HL-60/S4 (cell line): ENCODE data around the gene SIRT7.

Source experiments
- in situ Hi-C: fragments of 300-500 bp; cut with MboI; formaldehyde crosslinking; loops from 2 replicates; pipeline ENCODE4 v1.14.3; 2022; ENCODE audit warnings: low sequenced_read_pairs

Gene SIRT7, protein sequence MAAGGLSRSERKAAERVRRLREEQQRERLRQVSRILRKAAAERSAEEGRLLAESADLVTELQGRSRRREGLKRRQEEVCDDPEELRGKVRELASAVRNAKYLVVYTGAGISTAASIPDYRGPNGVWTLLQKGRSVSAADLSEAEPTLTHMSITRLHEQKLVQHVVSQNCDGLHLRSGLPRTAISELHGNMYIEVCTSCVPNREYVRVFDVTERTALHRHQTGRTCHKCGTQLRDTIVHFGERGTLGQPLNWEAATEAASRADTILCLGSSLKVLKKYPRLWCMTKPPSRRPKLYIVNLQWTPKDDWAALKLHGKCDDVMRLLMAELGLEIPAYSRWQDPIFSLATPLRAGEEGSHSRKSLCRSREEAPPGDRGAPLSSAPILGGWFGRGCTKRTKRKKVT

DNA sequence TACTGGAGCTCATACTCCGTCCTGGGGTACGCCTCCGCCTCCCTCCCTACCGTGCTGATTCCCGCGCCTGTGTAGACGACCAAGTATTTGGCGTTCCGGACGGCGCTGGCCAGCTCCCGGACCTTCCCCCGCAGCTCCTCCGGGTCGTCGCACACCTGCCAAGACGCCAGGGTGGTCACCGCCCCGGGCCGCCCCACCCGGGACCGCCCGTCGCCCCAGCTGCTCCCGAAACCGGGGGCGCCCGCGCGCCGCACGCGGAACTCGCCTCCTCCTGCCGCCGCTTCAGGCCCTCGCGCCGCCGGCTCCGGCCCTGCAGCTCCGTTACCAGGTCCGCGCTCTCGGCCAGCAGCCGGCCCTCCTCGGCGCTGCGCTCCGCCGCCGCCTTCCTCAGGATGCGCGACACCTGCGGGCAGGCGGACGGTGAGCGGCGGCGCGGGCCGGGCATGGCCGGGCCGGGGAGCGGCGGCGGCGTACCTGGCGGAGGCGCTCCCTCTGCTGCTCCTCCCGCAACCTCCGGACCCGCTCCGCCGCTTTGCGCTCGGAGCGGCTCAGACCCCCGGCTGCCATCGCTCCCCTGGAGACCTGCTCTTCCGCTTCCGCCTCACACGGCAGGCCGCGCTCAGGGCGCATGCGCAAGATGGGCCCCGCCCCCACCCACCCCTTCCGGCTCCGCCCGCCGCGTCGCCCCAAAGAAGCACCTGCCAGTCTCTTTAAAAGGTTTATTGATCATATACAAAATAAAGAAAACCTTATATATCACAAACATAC is at the start of gene SIRT7:
Gene SIRT7, minus strand, starts transcription at position 612 of the 768 bp plus-strand sequence. Its CDS starts 45 bp downstream, at position 567.
- in situ Hi-C loops, result no loop called here

DNA sequence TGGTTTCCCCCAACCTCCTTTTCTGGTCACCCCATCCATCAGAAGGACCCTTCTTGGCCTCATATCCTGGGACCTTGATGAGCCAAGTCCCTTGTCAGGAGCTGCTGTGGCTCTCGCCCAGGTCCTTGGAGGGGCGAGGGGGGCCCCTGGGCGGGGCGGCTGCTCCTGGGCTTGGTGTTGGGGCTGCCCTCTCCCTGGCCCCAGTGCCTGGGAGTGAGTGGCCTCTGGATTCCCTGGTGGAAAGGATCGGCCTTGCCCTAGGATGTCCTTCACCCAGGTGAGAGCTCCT is 49.2 kb upstream of the SIRT7 start:
- in situ Hi-C loops, result loop anchor here (10.0 kb wide), 1 partner anchor 178 kb away; no protein-coding TSS in a partner anchor

DNA sequence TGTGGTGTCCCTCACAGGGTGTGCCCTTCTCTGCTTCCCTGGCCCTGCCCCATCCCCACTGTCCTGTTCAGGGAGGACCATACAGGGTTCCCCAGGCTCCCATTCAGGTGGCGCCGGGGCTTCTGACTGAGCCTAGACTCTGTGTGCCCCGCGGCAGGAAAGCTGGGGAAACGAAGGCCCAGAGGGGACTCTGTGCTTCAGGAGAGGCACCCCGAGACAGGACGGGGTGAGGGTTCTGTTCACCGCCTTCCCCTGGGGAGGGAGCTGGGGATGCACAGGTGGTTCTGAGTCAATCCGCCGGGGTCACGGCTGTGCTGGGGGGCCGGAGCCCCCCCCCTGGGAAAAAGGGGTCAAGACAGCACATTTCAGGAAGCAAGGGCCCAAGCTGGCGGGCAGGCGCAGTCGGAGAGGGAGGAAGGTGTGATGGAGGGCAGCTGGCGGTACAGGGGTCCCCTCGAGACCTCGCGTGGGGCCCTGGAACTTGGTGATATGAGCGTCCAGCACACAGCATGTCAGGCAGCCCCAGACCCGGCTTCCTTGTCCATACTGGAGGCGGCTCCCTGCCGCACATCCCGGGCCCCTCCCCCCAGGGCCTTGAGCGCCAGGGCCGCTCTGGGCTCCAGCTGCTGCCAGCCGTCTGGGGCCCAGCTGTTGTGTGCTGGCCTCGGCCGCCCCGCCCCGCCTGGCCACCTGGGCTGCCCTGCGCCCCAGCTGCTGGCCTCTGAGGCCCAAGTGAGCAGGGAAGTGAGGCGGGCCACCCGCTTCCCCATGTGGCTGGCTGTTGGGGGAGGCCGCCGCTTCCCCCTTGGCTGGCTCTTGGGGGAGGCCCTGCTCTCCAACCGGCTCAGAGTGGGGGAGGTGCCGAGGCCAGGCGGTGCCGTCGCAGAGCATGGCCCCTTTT is 48.6 kb upstream of the SIRT7 start:
- in situ Hi-C loops, result loop anchor here (10.0 kb wide), 1 partner anchor 178 kb away; no protein-coding TSS in a partner anchor

DNA sequence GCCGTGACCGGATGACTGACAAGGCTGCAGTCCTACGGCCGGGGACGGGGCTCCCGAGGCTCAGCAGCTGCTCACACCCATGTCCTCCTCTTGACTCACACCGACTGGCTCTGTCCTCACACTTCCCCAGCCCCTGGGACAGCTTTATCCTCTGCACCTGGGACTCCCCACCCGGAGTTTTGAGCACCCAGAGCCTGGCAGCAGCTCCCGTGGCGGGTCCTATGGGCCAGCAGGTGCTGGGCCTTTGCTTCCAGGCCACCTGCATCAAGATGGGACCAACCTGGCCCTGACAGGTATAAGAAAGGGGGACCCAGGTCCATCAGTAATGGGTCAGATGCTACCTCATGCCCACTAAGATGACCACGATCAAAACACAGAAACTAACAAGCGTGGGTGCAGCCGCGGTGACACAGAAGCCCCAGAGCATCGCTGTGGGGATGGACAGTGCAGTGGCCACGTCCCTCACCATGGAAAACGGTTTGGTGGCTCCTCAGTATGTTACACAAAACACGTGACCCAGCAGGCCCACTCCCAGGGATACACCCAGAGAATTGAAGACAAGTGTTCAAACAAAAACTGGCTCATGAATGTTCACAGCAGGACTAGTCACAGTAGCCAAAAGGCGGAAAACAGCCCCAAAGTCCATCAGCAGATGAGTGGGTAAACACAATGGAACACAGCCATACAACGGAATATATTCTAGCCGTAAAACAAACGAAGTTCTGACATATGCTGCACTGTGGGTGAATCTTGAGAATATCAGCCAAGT is 46.3 kb upstream of the SIRT7 start:
- in situ Hi-C loops, result loop anchor here (10.0 kb wide), 1 partner anchor 181 kb away; no protein-coding TSS in a partner anchor

DNA sequence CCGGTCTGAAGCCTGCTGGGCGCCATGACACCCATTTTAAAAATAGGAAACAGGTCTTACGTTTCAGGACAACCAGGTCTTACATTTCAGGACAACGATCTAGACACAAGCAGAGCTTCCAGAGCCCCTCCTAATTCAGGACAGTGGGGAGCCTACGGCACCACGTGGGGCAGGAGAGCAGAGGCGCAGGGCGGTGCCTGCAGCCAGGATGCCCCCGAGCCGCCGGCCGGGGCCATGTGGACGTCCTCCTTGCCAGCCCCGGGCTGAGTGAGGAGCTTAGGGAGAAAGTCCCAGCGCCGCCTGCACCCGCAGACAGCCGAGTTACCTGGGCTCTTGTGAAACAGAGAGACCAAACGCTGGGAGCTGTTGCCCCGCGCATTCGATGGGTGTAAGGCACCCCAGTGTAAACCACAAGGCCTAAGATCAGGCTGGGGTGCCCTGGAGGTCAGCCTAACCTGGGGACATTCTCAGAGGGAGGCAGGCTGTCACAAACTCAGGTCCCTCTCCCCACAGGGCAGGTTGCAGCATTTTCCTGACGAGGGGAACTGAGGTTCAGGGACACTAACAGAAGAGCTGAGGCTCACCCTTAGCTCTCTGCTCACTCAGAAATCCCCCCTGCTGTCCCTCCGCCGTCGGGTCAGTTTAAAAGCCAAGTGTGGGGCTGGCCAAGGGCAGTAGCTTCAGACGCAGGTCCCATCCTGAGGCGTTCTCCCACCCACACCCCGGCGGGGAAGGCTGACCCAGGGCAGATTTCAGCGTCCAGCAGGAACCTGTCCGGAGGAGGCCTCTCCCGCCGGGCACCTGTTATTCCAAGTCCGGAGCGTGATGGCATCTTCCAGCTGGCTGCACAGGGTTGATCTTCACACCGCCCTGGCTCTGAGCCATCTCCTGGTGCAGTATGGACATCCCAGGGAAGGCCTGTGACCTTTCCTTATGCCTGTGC is 44.8 kb upstream of the SIRT7 start:
- in situ Hi-C loops, result loop anchor here (10.0 kb wide), 1 partner anchor 182 kb away; no protein-coding TSS in a partner anchor

GRCh38 chr17:81961521-81962498 is 43.8 kb upstream of the SIRT7 start:
- in situ Hi-C loops, result loop anchor here (10.0 kb wide), 1 partner anchor 183 kb away; no protein-coding TSS in a partner anchor

DNA sequence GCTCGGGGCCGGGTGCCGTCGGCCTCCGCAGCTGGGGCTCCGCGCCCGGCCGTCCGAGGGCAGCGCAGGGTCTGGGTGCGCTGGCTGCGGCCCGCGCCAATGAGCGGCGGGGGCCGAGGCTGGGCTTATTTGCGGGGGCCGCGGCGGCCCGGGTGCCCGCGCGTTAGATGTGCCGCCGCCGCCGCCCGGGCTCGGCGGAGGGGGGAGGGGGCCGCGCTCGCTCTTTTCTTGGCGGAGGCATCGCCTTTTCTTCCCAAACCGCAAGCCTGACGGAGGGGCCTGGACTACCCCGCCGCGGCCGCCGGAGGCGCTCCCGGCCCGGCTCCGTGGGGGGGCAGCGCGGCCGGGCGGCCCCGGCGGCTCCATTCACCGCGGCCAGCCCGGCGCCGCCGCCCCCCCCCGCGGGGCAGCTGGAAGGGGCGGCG is 43.1 kb upstream of the SIRT7 start, which contains the start of gene NOTUM:
Gene NOTUM, minus strand, starts transcription at position 101 of the 425 bp plus-strand sequence. CDS start 278 bp downstream, outside the sequence.
- in situ Hi-C loops, result loop anchor here (10.0 kb wide), 1 partner anchor 184 kb away; no protein-coding TSS in a partner anchor

- in situ Hi-C loops, result loop anchor here (10.0 kb wide), 1 partner anchor 184 kb away; no protein-coding TSS in a partner anchor
Observed at GRCh38 chr17:81960130-81960958, 42.4 kb upstream of the SIRT7 start.

DNA sequence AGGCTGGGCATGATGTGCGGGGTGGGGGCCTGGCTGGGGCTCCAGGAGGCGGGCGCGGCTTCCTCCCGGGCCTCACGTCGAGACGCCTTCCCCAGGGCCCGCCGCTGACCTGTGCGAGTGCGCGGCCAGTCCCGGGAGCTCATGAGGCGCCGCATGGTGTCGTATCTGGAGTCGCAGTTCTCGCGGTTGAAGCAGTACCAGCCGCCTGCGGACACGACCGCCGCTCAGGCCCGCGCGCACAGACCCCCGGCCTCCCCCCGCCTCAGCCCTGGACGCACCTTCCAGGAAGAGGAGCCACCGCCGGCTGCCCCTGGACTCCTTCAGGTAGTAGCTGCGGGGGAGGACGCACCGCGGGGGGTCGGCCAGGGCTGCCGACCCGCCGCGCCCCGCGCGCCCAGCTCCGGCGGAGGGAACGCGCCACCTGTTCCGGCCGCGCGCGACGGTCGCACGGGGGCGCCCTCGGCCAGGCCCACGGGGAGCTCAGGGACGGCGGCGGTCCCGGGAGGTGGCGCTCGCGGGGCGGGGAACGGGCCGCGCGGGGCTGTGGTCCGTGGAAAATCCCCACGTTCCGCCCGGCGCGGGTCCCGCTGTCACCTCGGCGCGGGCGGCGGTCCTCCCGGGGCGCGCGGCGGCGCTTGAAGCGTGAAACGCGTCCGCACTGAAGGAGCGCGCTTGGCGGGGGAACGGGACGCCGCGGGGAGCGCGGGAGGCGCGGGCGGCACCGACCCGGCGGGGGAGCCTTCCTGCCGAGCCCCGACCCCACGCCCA is 41.6 kb upstream of the SIRT7 start:
- in situ Hi-C loops, result loop anchor here (10.0 kb wide), 1 partner anchor 185 kb away; no protein-coding TSS in a partner anchor

DNA sequence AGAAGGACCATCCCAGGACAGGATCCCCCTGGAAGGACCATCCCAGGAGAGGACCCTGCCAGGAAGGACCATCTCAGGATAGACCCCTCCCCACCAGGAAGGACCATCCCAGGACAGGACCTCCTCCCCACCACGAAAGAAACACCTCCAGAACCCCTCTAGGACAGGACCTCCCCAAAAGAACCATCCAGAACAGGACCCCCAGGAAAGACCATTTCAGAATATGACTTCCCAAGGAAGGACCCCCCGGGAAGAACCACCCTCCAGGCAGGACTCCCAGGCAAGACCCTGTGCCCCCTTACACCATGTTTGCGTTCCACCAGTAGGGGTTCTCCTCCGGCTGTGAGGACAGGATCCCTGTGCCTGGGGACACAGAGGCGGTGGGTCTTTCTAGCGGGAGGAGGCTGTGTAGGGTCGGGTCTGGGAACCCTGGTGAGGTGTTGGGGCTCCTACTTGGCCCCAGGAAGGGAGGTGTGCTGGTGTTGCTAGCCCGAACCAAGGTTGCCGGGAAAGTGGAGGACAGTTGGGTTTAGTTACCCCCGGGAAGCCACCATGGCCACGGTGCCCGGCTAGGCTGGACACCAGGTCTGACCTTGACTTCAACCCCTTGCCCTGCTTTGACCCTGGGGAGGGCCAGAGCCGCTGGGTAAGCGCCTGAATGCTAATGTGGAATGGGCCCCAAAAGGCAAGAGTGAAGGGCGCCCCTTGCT is 40.8 kb upstream of the SIRT7 start:
- in situ Hi-C loops, result no loop called here

- in situ Hi-C loops, result no loop called here
Observed at GRCh38 chr17:81957691-81958432, 39.9 kb upstream of the SIRT7 start.

GRCh38 chr17:81956607-81957589 is 38.9 kb upstream of the SIRT7 start:
- in situ Hi-C loops, result no loop called here
